Esophagus muscularis mucosa (tissue), 4 donors: ENCODE measurements around the gene DAB2IP. TPM values are rescaled to one million over a fixed set of nuclear protein-coding genes. Genes with fewer than 3 reads are reported as not detected.
"Not testable (repeated sequence)": the region's sequence is repeated elsewhere in the genome, so short reads cannot be mapped to it uniquely, and the experiment has no call there.

ENCODE experiments used
- DNase-seq: peaks from one replicate; pipeline ENCODE4 v3.0.0-alpha.2; 2017; ENCODE audit errors: extremely low spot score
- H3K27ac ChIP-seq, 4 donors: fragments of 200-600 bp; sonication (generic); replicated peaks in 1 of 4; 1 replicate in 3 of 4; 2 replicates in 1 of 4; pipeline ENCODE4 v1.5.1; 2016 to 2019; ENCODE audit warnings: mild to moderate bottlenecking in 1 of 4
- H3K27me3 ChIP-seq, 4 donors: fragments of 200-600 bp; sonication (generic); one replicate each; pipeline versions ENCODE4 v1.5.1 to v1.6.0; 2016 to 2019
- H3K36me3 ChIP-seq, 4 donors: fragments of 200-600 bp; sonication (generic); one replicate each; pipeline ENCODE4 v1.5.1; 2016 to 2019
- H3K4me1 ChIP-seq, 4 donors: fragments of 200-600 bp; sonication (generic); one replicate each; pipeline ENCODE4 v1.5.1; 2016 to 2019
- H3K4me3 ChIP-seq, 4 donors: fragments of 200-600 bp; sonication (generic); 1 replicate in 2 of 4; 2 replicates in 2 of 4; pipeline ENCODE4 v1.5.1; 2016 to 2019; ENCODE audit warnings: mild to moderate bottlenecking in 4 of 4, moderate library complexity in 1 of 4
- H3K9me3 ChIP-seq, 4 donors: fragments of 200-600 bp; sonication (generic); 1 replicate in 3 of 4; 2 replicates in 1 of 4; pipeline ENCODE4 v1.5.1; 2016 to 2019
- EP300 ChIP-seq: sonication (generic); formaldehyde crosslinking; IDR thresholded peaks from one replicate; pipeline ENCODE4 v1.6.1; 2017; ENCODE audit warnings: antibody characterized with exemption
- POLR2A ChIP-seq: fragments of 450-650 bp; IDR thresholded peaks from one replicate; pipeline ENCODE4 v1.6.1; 2017; ENCODE audit warnings: antibody characterized with exemption, moderate library complexity, mild to moderate bottlenecking, low read depth
- POLR2AphosphoS5 ChIP-seq, 2 donors: sonication (generic); formaldehyde crosslinking; IDR thresholded peaks; one replicate each; pipeline ENCODE4 v1.6.1; 2017; ENCODE audit warnings: antibody characterized with exemption in 2 of 2
- WGBS: methylation state at CpG from one replicate; pipeline ENCODE4 v1.1.5; 2018; 5-methylcytosine and 5-hydroxymethylcytosine counted together
- intact Hi-C: fragments of 100-400 bp; cut with DNase I; formaldehyde crosslinking; loops from one replicate; pipeline ENCODE4 v1.15.1; 2023
- total RNA-seq, 4 donors: library from RNA; depleted of rRNA; stranded (reverse); fragments of >200 nt; gene quantifications; one replicate each; pipeline versions ENCODE4 v1.1.0 to v1.2.1, GENCODE V29; 2016
- TF ChIP-seq, protein P1 (sequence below), 3 experiments: fragments of 200-600 bp in 2 of 3; fragments of 450-650 bp in 1 of 3; sonication (generic) in 2 of 3; IDR thresholded peaks; one replicate each; pipeline ENCODE4 v1.5.1; 2017 to 2019; ENCODE audit warnings: antibody characterized with exemption in 3 of 3, mild to moderate bottlenecking in 2 of 3, moderate library complexity in 1 of 3

DAB2IP gene
- total RNA-seq, 4 donors from 2014 or later = 41.7 to 102 (median 62.4) TPM

- WGBS = 82% methylated on average over 1 of the region's 2 CpGs
- TF ChIP-seq POLR2AphosphoS5 (IDR thresholded peaks at IDR 0.05) (no peak), EP300 (no peak), POLR2A (no peak)
- TF ChIP-seq, protein P1, sequence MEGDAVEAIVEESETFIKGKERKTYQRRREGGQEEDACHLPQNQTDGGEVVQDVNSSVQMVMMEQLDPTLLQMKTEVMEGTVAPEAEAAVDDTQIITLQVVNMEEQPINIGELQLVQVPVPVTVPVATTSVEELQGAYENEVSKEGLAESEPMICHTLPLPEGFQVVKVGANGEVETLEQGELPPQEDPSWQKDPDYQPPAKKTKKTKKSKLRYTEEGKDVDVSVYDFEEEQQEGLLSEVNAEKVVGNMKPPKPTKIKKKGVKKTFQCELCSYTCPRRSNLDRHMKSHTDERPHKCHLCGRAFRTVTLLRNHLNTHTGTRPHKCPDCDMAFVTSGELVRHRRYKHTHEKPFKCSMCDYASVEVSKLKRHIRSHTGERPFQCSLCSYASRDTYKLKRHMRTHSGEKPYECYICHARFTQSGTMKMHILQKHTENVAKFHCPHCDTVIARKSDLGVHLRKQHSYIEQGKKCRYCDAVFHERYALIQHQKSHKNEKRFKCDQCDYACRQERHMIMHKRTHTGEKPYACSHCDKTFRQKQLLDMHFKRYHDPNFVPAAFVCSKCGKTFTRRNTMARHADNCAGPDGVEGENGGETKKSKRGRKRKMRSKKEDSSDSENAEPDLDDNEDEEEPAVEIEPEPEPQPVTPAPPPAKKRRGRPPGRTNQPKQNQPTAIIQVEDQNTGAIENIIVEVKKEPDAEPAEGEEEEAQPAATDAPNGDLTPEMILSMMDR (IDR thresholded peaks at IDR 0.05) = no peak
- H3K27ac ChIP-seq = peak overlapping the region in 1 of 4 donors; percentile 3
- H3K27me3 ChIP-seq = no peaks in the 10 kb centered on the region
- intact Hi-C loops = no loop called here
- H3K36me3 ChIP-seq = no peaks in the 10 kb centered on the region
- H3K4me1 ChIP-seq = peaks cover 55 to 64% (median 60%) of the 10 kb centered on the region in 4 donors
- no peaks in the 10 kb centered on the region for H3K9me3 ChIP-seq
- no peak overlapping the region for H3K4me3 ChIP-seq
- no peak for DNase-seq
Observed at GRCh38 chr9:121641224-121641611, 10.2 kb upstream of the DAB2IP start.

DNA sequence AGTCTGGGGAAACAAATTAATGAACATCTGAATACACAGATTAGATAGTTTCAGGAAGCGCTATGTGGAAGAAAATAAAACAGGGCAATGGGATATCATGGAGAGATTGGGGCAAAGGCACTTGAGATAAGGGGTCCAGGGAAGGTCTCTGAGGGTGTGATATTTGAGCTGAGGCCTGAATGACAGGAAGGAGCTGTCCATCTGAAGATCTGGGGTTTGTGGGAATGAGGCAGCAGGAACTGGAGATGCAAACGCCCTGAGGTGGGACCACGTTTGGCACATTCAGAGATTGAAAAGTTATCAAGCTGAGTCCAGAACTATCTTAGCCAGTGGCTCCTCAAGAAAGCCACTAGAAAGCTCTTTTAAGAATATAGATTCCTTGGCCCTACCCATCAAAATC is 8.7 kb upstream of the DAB2IP start:
- WGBS = 82% methylated on average over 3 of the region's 3 CpGs
- TF ChIP-seq EP300 = no peak
- no peak for TF ChIP-seq POLR2A
- TF ChIP-seq POLR2AphosphoS5 (IDR thresholded peaks at IDR 0.05) = no peak
- TF ChIP-seq, protein P1 (IDR thresholded peaks at IDR 0.05) = no peak
- no peak for DNase-seq
- Histone ChIP-seq H3K27ac (no peak overlapping the region), H3K36me3 (no peaks in the 10 kb centered on the region), H3K4me1 (peaks cover 44 to 55% (median 51%) of the 10 kb centered on the region in 4 donors), H3K27me3 (no peaks in the 10 kb centered on the region), H3K4me3 (no peak overlapping the region), H3K9me3 (no peaks in the 10 kb centered on the region)
- intact Hi-C loops = no loop called here

DNA sequence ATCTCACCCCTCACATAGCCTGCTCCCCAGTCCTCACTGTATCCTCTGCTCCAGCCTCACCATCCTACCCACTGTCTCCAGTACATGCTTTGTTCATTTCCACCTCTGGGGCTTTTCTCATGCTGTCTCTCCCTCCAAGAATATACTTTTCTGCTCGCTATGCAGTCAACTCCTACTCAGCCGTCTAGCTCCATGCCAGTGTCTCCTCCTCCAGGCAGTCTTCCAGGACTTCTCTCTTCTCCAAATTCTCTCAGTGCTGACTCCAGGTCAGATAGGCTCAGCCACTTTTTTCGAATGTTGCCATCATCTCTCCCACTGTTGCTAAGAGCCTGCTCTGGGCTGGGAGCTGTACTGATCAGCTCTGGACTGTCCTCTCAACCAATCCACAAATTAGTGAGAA is 8.0 kb upstream of the DAB2IP start:
- no peaks in the 10 kb centered on the region for H3K36me3 ChIP-seq
- 85% methylated on average over 3 of the region's 3 CpGs for WGBS
- DNase-seq = no peak
- H3K9me3 ChIP-seq = no peaks in the 10 kb centered on the region
- intact Hi-C loops = no loop called here
- no peak overlapping the region for H3K27ac ChIP-seq
- H3K4me3 ChIP-seq = no peak overlapping the region
- TF ChIP-seq POLR2AphosphoS5 (IDR thresholded peaks at IDR 0.05) (no peak), POLR2A (no peak), EP300 (no peak)
- TF ChIP-seq, protein P1 (IDR thresholded peaks at IDR 0.05) = no peak
- no peaks in the 10 kb centered on the region for H3K27me3 ChIP-seq
- peaks cover 37 to 48% (median 44%) of the 10 kb centered on the region in 4 donors for H3K4me1 ChIP-seq

DNA sequence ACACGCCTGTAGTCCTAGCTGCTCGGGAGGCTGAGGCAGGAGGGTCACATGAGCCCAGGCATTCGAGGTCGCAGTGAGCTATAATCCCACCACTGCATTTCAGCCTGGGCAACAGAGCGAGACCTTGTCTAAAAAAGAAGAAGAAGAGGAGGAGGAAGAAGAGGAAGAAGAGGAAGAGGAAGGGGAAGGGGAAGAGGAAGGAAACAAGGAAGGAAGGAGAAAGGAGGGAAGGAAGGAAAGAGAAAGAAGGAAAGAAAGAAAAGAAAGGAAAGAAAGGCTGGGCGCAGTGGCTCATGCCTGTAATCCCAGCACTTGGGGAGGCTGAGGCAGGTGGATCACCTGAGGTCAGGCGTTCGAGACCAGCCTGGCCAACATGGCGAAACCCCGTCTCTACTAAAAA is 7.4 kb upstream of the DAB2IP start:
- H3K27ac ChIP-seq, H3K4me3 ChIP-seq, H3K9me3 ChIP-seq, H3K27me3 ChIP-seq, H3K36me3 ChIP-seq, DNase-seq, intact Hi-C loops: not testable (repeated sequence)
- H3K4me1 ChIP-seq = peaks cover 36 to 48% (median 44%) of the 10 kb centered on the region in 4 donors
- WGBS = 94% methylated on average over 10 of the region's 10 CpGs

DNA sequence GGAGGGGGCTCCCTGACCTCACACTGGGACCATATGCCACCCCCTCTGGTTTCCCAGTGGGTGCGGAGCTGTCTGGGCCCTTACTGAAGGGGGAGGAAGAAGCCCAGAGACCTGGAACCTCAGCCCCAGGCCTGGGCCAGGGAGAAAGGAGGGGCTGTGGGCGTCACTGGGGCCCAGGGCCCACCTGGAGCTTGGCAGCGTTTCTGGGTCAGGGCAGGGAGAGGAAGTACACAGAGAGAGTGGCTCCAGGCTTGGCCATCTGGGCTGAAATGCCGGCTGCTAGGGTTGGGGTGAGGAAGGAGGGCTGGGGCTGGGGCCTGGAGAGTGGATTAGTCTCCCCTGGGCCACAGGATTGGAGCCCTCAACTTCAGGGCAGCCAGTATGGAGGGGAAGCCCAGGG is 6.4 kb upstream of the DAB2IP start:
- H3K36me3 ChIP-seq = no peaks in the 10 kb centered on the region
- intact Hi-C loops = no loop called here
- peak overlapping the region in 3 of 4 donors; percentile 17 to 52 (median 22) for H3K27ac ChIP-seq
- H3K9me3 ChIP-seq = no peaks in the 10 kb centered on the region
- TF ChIP-seq, protein P1 (IDR thresholded peaks at IDR 0.05) = no peak
- TF ChIP-seq POLR2AphosphoS5 (IDR thresholded peaks at IDR 0.05) = no peak
- WGBS = 32% methylated on average over 4 of the region's 4 CpGs
- no peak for DNase-seq
- peaks cover 34 to 46% (median 45%) of the 10 kb centered on the region in 4 donors for H3K4me1 ChIP-seq
- H3K4me3 ChIP-seq = no peak overlapping the region
- no peaks in the 10 kb centered on the region for H3K27me3 ChIP-seq
